HUES6 (cell line): ENCODE data around the gene ARHGAP24.

Experiments
- H3K27ac ChIP-seq: 2 replicates; pipeline ENCODE4 v1.7.0; 2013; ENCODE audit warnings: low read depth, mild to moderate bottlenecking, low read length, inconsistent platforms
- H3K27me3 ChIP-seq: 2 replicates; pipeline ENCODE4 v1.6.1; 2013; ENCODE audit warnings: low read length; ENCODE audit not compliant: control insufficient read depth, insufficient read depth
- H3K36me3 ChIP-seq: 2 replicates; pipeline ENCODE4 v1.6.1; 2013; ENCODE audit warnings: low read length; ENCODE audit not compliant: control insufficient read depth, insufficient read depth
- H3K4me1 ChIP-seq: 2 replicates; pipeline ENCODE4 v1.6.1; 2013; ENCODE audit warnings: low read length; ENCODE audit not compliant: control insufficient read depth, insufficient read depth
- H3K4me3 ChIP-seq: 2 replicates; pipeline ENCODE4 v1.5.1; 2013; ENCODE audit warnings: low read depth, low read length
- H3K9ac ChIP-seq: one replicate; pipeline ENCODE4 v1.6.1; 2013; ENCODE audit warnings: mild to moderate bottlenecking, low read length
- H3K9me3 ChIP-seq: 2 replicates; pipeline ENCODE4 v1.6.1; 2013; ENCODE audit warnings: low read depth, low read length; ENCODE audit not compliant: control insufficient read depth, insufficient read depth

ARHGAP24 gene

DNA sequence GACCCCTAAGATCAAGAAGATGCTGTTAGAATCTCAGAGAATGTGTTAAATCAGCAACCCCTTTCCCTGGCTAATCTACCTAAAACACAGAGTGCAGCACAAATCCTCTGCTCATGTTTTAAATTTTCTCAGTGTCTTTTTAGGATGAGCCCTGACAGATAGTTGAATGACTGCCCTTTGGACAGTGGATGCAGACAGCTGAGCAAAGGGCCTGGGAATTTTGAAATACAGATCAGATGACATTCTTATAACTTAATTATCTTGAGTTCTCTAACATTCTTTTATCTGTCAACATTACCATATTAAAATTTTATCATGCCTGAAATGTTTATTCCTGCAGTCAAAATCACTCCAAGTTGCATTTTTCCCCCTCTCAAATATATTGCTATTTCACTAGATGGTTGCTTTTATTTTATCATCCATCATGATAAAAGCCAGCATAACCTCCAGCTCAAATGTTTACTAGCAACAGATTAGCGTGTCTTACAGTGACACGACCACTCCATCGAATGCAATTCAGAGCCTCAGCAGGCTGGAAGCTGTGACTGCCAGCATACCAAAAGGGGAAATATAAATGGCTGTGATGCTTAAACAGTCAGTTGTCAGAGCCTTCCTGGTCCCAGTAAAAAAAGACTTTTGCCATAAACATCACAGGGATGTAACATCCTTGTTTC lies 22.8 kb upstream of the ARHGAP24 start:
- H3K9me3 ChIP-seq: no peaks in the 10 kb centered on the region
- no peak overlapping the region for H3K4me3 ChIP-seq
- no peak overlapping the region for H3K9ac ChIP-seq
- no peak overlapping the region for H3K27ac ChIP-seq
- no peaks in the 10 kb centered on the region for H3K4me1 ChIP-seq
- no peaks in the 10 kb centered on the region for H3K36me3 ChIP-seq
- H3K27me3 ChIP-seq: no peaks in the 10 kb centered on the region

DNA sequence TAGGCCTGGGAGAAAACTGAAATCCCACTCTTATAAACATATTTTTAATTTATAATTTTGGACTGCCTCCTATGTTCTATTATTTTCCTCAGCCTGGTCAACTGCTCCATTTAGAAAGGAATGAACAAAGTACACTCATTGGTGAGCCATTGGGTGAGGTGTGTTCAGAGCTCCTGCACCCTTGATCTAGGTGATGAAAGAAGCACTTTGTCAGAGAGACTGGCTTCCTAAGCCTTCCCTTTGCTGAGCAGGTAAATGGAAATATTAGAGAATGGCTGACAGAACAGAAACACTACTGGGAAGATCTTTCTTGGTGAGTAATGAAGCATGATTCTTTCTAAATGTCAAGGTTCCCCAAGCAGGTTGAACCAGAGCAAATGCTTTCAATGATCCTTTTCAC lies 19.0 kb upstream of the ARHGAP24 start:
- H3K4me1 ChIP-seq: no peaks in the 10 kb centered on the region
- H3K9me3 ChIP-seq: no peaks in the 10 kb centered on the region
- H3K4me3 ChIP-seq: no peak overlapping the region
- H3K9ac ChIP-seq: no peak overlapping the region
- no peaks in the 10 kb centered on the region for H3K27me3 ChIP-seq
- H3K36me3 ChIP-seq: no peaks in the 10 kb centered on the region
- no peak overlapping the region for H3K27ac ChIP-seq

DNA sequence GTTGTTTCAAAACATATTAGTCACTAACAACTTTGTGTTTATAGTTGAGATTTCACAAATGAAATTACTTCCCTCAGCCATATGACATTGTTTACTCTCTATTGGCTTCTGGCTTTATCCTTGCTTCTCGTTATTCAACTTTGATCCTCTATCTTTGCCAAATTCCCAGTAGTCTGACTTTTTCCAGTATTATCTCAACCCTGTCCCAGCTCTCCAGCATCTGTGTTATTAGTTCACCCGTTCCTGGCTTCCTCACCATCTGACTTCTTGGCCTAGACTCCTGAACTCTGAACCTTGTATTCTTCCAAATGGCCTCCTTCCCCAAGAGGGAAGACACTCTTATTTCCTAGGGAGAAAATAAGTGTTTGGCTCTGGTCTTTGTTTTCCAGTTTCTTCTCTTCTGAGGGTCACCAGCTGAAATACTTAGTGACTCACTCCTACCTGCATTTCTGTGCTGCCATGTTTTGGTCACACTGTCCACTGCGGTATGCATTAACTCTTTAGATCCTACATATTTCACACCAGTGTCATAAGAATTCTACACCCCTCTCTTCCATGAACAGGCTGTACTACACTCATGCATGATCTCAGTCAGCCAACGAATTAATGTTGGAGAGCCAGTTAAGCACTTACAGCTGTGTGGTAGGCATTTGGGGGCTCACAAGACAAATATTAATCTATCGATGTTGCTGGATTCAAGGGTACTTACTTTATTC lies 17.0 kb upstream of the ARHGAP24 start:
- H3K27me3 ChIP-seq: no peaks in the 10 kb centered on the region
- no peaks in the 10 kb centered on the region for H3K4me1 ChIP-seq
- no peak overlapping the region for H3K27ac ChIP-seq
- no peak overlapping the region for H3K9ac ChIP-seq
- H3K36me3 ChIP-seq: no peaks in the 10 kb centered on the region
- no peak overlapping the region for H3K4me3 ChIP-seq
- H3K9me3 ChIP-seq: no peaks in the 10 kb centered on the region

DNA sequence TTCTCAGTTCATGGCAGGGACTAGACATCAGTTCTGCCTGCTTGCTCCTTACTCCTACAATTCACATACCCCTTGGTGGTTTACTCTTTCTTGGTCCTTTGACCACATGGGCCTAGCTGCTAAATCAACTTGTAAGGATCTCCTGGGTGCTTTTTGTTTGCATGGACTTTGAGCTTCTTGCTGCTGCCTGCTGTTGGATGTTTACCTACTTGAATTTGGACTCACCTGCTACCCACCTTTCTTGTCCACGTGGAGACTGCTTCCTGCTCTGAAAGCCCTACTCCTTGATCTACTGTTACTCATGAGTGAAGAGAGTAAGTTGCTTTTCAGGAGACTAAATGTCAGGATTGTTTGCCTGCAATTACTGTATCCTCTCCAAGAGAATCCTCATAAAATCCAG lies 15.2 kb upstream of the ARHGAP24 start:
- no peaks in the 10 kb centered on the region for H3K4me1 ChIP-seq
- H3K4me3 ChIP-seq: no peak overlapping the region
- no peak overlapping the region for H3K9ac ChIP-seq
- no peaks in the 10 kb centered on the region for H3K36me3 ChIP-seq
- H3K9me3 ChIP-seq: no peaks in the 10 kb centered on the region
- H3K27me3 ChIP-seq: no peaks in the 10 kb centered on the region
- no peak overlapping the region for H3K27ac ChIP-seq

DNA sequence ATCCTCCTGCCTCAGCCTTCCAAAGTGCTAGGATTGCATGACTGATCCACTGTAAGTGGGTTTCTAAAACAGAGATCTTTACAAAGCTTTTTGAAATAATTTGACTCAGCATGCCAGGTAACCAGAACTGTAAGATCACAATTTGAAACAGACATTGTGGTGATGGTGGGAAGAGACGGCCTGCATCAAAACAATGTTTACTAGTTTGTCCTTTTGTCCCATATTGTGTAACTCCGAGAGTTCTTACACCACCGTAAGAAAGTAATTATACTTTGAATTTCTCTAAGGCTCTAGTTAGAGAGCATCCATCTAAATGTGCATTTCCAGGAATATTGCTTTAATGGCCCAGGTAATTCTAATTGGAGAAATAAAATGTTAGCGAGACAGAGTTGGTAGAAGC lies 594 bp upstream of the ARHGAP24 start:
- no peak overlapping the region for H3K27ac ChIP-seq
- no peaks in the 10 kb centered on the region for H3K9me3 ChIP-seq
- peak overlapping the region; percentile 78 for H3K4me3 ChIP-seq
- H3K9ac ChIP-seq: no peak overlapping the region
- H3K4me1 ChIP-seq: peaks cover 4% of the 10 kb centered on the region; the same call in 1 of the 2 replicates
- peaks cover 10% of the 10 kb centered on the region for H3K27me3 ChIP-seq
- H3K36me3 ChIP-seq: no peaks in the 10 kb centered on the region

DNA sequence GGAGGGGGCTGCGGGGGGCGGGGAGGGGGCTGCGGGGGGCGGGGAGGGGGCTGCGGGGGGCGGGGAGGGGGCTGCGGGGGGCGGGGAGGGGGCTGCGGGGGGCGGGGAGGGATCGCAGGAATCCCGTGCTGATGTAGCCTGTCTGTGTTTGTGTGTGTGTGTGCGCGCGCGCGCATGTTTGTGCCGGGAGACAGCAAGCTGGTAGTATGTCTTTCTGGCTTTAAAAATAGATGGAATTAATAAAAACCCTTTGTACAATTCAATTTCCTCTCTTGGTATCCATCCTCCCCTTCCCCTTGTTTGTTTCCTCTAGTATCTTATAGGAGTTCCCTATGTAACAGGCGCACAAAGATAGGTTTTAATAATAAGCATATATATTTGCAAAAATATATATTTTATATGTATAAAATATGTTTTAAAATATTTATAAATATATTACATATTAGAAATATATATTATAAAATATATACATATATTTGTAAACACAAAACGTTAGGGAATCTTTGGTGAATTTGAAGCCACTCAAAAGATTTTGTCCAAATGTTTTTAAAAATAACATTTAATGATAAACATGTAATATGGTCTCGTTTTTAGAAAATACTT lies 782 bp downstream of the ARHGAP24 start:
- H3K4me1 ChIP-seq: peaks cover 4% of the 10 kb centered on the region; the same call in 1 of the 2 replicates
- H3K9ac ChIP-seq: no peak overlapping the region
- H3K27me3 ChIP-seq: peaks cover 10% of the 10 kb centered on the region
- no peak overlapping the region for H3K27ac ChIP-seq
- H3K36me3 ChIP-seq: no peaks in the 10 kb centered on the region
- no peaks in the 10 kb centered on the region for H3K9me3 ChIP-seq
- H3K4me3 ChIP-seq: peak overlapping the region; percentile 78

DNA sequence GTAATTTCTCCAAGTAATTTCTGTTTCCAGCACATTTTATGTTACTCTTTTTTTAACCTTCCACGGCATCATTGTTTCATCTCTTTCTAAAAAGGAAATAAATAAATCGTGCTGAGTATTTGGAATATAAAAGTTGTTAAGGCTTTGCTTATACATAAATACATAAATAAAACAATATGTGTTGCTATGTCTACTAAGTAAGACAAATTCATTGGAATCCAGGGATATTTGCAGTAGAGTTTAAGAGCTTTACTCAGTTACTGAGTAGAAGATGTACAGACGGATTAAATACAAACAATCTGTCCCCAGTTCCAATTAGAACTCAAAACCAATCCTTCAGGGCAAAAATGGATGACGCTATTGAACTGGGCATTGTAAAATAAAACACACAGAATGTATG lies 1.4 kb downstream of the ARHGAP24 start:
- H3K9me3 ChIP-seq: no peaks in the 10 kb centered on the region
- H3K27me3 ChIP-seq: peaks cover 10% of the 10 kb centered on the region
- H3K4me1 ChIP-seq: peaks cover 4% of the 10 kb centered on the region; the same call in 1 of the 2 replicates
- H3K4me3 ChIP-seq: no peak overlapping the region
- H3K27ac ChIP-seq: no peak overlapping the region
- H3K9ac ChIP-seq: no peak overlapping the region
- H3K36me3 ChIP-seq: no peaks in the 10 kb centered on the region

DNA sequence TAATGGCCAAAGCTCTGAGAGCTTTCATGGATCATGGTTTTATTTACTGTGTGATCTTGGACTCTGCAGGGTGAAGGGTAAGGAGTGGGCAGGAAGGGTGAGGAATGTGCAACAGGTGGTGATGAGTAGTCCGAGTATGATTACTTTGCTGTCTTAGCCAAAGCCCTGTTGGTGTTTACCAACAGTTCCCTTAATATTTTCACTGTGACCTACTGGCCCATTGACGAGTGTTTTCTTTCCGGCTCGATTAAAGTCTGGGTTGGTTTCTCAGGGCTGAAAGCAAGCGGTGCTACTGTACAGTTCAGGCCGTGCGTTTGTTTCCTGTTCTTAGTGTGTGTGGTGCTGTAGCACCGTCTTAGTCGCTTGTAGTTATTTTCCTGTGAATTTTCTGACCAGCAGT lies 2.6 kb downstream of the ARHGAP24 start:
- H3K27ac ChIP-seq: no peak overlapping the region

DNA sequence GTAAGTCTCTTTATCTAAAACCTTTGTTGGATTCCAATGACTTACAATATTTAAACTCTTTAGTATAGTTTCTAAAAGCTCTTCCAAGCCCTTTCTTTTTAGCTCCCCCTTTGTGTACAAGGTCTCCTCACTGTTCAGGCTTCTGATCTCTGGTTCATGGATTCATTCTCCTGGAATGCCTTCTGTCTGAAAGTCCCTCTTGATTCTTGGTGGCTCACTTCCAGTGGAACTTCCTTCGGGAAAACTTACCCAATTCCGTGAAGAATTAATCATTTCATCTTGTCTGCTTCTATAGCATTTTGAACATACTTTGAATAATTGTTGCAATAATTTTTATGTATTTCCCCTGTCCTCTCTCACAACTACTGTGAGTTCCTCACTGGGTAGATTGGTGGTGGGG lies 3.6 kb downstream of the ARHGAP24 start:
- H3K27ac ChIP-seq: no peak overlapping the region
- H3K27me3 ChIP-seq: peaks cover 10% of the 10 kb centered on the region

More for the DNA sequence above, 2.6 kb downstream of the ARHGAP24 start:
- Histone ChIP-seq H3K9me3 (no peaks in the 10 kb centered on the region), H3K4me3 (no peak overlapping the region), H3K4me1 (peaks cover 8% of the 10 kb centered on the region), H3K9ac (no peak overlapping the region), H3K27me3 (peaks cover 10% of the 10 kb centered on the region), H3K36me3 (no peaks in the 10 kb centered on the region)

DNA sequence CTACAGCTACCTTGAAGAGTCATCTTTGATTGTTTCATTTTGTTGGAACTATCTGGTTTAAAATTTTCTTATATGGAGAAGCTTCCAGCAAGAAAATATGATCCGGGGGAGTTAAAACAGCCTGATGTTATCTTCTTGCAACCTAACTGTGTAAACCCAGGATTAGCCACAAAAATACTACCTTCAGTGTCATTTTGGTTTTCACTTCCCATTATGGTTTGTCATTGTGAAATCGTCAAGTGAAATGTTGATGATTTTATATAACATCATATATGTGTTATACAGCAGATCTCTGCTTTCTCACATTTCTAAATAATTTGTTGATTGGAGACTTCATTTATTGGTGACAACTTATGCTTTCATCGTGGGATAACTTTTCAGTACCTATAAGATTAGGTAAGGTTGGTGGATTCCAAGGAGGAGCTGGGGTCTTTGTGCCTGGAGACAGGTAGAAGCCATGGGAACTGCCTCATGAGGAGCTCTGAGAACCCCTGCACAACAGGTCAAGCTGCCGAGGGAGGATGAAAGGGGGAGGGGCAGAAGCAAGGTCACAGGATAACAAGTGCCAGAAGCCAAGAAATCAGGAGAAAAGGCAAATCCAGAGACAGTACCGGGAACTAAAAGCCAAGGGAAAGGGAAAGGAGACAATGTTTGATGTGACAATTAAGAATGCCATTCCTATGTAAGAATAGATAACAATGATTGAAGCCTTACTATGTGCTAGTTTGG lies 7.2 kb downstream of the ARHGAP24 start:
- Histone ChIP-seq H3K4me3 (no peak overlapping the region), H3K36me3 (no peaks in the 10 kb centered on the region), H3K27ac (no peak overlapping the region), H3K4me1 (peaks cover 6% of the 10 kb centered on the region), H3K9me3 (no peaks in the 10 kb centered on the region), H3K27me3 (no peaks in the 10 kb centered on the region), H3K9ac (no peak overlapping the region)

More for the DNA sequence above, 3.6 kb downstream of the ARHGAP24 start:
- no peak overlapping the region for H3K9ac ChIP-seq
- H3K4me3 ChIP-seq: no peak overlapping the region
- H3K36me3 ChIP-seq: no peaks in the 10 kb centered on the region
- peaks cover 10% of the 10 kb centered on the region for H3K4me1 ChIP-seq
- H3K9me3 ChIP-seq: no peaks in the 10 kb centered on the region
